HG02623 (cell line): ENCODE data around the gene KCNT2.

Source experiments
- ATAC-seq: cut with Tn5 transposase; IDR thresholded peaks from one replicate; pipeline ENCODE4 v1.9.1; 2021; ENCODE audit warnings: moderate library complexity; ENCODE audit not compliant: unreplicated experiment

KCNT2 gene

DNA sequence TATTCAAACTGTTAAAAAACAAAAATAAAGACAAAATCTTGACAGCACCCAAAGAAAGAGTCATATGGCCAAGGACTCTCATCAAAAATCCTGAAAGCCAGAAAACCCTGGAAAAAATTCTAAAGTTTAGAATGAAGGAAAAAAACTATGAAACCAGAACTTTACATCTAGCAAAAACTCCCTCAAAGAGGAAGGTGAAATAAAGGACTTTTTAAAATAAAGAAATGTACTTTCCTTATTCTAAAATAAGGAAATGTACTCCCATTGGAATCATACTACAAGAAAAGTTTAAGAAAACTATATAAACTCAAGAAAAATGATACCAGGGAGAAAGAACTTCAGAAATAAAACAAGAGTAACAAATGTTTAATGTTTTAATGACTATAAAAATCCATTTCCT is 206.3 kb downstream of the KCNT2 start:
- no peak for ATAC-seq

DNA sequence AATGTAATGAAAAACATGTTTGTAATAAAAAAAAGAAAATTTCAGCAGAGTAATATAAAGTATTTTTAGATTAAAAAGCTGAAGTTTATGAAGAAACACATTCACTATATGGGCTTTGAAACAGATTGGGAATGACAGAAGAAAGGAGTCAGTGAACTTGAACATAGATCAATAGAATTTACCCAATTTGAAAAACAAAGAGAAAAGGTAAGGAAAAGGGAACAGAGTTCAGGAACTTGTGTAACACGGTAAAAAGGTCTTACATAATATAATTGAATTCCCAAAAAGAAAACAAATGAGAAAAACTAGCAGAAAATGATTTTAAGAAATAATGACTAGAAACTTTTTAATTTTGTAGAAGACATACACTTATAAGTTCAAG is 206.8 kb downstream of the KCNT2 start:
- ATAC-seq: no peak

DNA sequence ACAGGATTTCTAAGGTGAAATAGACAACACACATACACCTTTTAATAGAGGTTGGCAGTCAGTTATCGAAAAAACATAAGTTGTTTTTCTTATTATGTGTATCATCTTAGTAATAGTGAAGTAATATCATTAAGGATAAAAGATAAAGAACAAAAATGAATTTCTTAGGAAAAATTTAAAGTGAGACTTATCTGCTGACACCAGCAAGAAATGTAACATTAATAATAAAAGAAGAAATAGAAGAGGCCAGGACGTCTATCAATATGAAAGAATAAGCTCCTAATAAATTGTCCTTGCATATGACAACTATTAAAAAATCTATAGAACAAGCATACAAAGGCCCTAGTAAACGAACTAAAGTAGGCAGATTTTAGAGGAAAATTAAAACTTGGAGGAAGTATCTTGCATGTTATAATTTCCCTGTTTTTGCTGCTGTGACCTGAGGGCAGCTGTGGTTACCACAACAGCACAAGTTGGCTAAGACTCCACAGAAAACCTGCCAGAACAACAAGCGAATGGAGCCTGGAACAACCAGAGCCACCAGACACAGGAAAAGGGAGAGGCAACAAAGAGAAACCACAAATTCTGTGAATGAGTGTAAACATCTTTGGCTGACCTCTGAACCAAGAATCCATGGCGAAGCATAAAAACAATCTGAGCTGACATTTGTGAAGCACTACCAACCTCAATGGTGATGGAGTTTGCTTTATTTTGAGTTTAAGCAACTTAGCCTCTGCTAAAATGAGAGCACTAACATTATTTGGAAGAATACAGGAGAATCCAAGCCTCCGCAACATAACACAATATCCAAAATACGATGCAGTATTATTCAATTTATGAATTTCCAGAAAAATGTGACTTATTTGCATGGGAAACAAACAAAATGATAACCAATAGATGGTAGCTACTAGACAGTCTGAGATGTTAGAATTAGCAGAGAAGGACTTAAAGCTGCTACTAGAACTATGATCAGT is 207.5 kb downstream of the KCNT2 start:
- no peak for ATAC-seq

DNA sequence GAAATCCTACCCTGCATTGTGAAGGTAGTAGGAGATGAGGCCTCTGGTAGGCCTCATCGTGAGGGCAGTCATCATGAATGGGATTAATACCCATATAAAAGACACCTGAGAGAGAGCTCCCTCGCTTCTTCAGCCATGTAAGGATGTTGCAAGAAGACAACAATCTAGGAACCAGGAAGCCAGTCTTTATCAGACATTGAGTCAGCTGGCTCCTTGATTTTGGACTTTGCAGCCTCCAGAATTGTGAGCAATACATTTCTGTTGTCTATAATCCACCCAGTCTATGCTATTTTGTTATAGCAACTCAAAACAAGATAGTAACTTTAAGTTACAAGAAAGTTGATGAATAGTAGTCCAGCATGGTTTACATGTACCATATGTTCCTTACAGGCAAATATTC is 208.5 kb downstream of the KCNT2 start:
- no peak for ATAC-seq

DNA sequence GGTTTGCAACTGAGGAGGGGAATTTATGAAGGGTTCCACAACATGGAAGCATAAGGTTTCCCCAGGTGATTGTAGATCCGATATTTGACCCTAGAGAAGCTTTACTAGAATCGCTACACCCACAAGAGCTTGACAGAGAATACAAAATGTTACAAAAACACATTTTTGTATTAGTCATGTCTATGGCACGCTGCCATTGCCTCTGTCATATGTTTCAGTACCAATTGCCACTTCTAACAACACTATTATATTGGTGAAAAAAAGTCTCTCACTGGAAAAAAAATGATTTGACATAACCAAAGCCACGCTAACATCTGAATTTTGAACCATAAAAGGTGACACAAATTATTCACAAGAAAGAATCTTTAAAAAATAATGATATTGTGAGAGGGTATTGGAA is 214.5 kb downstream of the KCNT2 start:
- ATAC-seq: no peak

DNA sequence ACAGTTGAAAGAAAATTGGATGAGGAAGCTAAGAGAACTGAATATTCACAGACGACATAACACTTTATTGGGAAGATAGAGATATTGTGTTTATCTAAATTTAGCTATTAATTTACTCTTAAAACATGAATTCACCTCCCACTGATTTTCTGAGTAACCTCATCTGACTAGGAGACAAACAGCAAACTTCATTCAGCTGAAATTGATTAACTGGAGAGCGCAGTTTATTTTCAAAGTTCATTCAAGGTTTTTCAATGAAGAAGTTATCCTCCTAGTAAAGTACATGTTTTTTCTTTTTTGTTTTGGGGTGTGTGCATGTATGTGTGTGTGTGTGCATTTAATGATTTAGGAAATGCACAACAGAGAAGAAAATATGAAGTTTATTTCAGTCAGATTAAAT is 215.0 kb downstream of the KCNT2 start:
- ATAC-seq: no peak

DNA sequence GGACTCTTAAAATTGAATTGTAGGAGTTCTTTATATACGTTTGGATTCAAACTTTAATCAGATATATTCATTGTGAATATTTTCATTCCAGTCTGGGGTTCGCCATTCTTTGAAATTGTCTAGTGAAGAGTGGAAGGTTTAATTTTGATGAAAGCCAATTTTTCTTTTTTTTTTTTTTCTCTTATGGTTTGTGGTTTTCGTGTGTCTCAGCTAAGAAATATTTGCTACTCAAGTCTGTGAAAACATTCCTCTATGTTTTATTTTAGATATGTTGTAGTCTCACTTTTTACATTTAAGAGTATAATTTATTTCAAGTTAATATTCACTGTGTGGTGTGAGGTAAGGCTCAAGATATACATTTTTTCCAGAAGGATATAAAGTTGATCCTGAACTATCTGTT is 220.5 kb downstream of the KCNT2 start:
- ATAC-seq: no peak

DNA sequence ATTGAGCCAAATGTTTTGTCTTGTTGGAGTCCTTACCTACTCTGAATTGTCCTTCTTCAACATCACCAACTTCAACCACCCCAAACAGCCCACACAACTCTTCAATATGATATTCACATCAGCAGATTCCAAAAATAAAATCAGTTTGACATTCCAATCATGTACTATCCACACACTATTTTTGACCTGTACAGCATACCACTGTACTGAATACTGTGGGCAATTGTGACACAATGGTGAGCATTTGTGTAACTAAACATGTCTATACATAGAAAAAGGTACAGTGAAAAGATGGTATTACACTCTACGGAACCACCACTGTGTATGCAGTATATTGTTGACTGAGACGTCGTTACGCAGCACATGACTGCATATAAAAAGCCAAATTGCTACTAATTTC is 223.1 kb downstream of the KCNT2 start:
- no peak for ATAC-seq

DNA sequence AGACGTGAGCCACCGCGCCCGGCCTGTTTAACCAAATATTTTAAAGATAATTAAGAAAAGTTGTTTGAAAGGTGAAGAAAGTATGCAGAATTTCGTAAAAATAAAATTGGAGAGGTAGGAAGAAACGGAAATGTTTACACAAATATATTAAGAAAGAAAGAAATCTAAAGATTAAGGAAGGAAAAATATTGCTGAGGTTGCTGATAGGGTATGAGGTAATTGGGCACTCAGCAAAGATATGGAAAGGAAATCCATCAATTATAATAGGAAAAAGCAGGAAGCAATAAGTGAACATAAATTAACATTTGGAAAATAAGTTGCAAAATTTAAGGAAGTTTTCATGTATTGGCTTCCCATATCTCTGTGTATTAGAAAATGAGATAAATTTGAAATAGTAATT is 225.9 kb downstream of the KCNT2 start:
- no peak for ATAC-seq

DNA sequence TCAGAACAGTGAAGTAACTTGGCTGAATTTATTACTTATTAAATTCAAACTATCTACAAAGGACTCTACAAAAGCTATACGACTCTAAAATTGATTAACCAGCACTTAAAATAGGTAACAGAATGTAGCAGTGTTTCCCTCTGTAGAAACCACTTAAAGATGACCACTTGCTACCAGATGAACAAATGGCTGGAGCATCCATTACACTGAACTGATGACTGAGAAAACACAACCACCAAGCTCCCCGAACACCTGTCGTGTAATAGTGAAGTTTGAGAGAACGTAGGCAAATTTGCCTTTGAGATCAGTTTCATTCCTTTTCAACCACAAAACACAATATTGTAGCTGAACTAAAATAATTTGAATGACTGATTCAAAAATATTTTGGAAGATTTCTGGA is 226.7 kb downstream of the KCNT2 start:
- ATAC-seq: no peak

DNA sequence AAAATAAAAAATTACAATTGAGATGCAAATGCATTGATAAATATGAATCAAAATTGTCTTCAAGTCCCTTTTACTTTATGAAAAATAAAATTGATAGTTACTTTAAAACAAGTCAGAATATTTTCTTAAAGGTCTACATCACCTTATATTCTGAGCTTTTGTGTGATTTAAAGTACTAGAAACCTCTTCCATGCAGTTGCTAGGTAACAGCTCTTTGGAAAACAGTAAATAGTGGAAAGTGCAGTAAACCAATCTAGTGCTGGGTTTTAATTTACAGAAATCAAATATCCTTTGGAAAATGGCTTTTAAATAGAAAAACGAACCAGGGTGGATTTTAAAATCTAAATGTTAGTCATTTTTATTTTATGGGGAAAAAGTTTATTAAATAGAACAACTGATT is 227.9 kb downstream of the KCNT2 start:
- ATAC-seq: no peak

DNA sequence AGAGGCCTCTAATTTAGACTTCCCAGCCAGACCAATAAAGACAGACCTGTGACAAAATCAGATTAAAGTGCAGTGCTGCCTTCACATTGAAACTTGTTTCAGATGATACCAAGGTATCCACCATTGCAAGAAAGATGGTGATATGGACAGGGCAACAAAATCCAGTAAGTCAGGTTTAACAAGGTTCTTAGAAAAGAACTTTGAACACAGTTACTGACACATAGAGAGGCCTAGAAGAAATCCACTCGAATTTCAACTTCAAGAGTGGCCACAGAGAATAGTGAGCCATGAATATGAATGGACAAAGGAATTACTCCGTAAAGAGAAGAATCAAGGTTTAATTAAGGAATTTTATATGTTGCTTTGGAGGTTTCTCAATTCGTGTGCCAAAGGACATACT is 230.4 kb downstream of the KCNT2 start:
- ATAC-seq: no peak

DNA sequence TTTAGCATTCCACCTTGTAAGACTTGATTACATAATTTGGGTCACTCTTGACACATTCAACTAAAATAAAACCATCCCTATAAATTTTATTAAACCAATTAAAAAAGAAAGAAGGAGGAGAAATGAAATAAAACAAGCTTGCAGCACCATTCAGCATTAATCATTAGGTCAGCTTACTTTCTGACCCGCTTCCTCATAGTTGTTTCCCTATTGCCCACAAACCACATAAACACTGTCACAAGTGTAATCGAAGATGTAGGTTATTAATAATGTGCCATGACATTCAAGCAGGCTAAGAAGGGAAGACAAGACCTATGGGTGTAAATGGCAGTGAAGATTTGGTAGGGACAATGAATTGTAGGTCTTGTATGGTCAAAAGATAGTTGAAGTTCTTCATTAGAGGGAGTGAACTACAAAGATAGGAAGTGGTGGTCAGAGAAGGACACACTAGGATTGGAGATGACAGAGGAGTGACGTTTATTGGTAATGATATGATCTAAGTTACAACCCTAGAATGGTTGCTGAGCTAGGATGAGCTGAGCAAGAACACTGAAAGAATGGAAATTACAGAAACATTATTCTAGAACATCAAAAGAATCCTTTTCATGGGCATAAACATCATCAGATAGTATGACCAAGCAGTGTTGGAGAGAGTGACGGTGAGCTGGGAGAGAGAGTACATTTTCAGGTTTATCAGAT is 231.5 kb downstream of the KCNT2 start:
- ATAC-seq: no peak

DNA sequence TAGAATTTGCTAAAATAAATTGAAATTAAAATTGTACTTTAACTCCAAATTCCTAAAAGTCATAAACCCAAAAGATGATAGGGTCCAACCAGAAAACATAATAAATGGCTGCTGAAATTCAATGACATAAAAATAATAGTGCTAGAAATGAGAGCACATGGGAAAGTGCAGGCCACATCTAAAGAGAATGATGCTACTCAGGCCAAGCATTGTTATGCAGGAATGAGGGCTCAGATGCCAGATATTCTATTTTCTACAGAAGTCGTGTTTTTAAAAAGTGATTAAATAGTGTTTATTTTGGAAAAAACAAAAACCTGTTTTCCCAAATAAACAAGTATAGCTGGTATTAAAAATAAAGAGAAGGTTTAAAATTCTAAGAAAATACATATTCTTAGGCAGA is 234.4 kb downstream of the KCNT2 start:
- no peak for ATAC-seq

DNA sequence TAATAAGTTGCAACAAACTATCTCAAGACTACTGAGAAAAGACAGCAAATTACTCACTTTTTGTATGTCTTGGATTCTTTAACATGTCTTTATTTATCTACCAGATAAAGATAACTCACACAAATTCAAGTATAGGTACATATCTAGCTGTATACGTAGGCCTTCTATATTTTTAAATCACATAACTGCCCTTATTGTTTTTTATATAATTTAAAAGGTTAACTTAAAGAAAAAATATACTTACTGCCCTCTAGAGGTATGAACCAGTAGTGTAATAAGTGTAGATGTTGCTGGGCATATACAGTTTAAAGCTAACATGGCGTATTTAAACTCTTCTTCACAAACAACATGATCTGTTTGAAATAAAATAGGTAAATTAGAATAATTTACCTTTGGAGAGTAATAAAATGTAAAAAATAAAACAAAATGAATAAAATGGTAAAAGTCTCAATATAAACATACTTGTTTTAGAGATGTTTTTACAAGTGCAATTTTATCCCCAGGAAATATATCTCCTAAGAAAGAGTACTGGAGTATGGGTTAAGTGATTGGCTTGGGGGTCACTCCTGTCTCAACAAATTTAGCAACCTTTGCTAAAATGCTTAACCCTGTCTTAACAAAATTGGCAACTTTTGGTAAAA is 235.2 kb downstream of the KCNT2 start:
- ATAC-seq: peak; percentile 85

DNA sequence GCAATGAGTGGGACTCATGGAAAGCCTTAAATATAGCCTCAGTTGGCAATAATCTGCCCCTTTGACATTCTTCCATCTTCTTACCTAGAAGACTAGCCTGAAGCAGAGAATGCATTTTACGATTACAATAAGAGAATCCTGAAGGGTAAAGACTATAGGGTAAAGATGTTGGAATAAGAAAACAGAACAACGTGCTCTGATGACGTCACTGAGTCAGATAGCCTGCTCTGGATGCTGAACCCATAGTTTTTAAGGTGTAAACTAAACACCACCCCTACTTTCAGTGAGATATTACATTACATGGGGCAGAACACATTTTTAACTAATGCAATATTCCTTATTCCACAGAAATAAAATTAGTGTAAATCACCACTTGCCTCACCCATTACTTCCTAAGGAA is 240.4 kb downstream of the KCNT2 start:
- no peak for ATAC-seq

DNA sequence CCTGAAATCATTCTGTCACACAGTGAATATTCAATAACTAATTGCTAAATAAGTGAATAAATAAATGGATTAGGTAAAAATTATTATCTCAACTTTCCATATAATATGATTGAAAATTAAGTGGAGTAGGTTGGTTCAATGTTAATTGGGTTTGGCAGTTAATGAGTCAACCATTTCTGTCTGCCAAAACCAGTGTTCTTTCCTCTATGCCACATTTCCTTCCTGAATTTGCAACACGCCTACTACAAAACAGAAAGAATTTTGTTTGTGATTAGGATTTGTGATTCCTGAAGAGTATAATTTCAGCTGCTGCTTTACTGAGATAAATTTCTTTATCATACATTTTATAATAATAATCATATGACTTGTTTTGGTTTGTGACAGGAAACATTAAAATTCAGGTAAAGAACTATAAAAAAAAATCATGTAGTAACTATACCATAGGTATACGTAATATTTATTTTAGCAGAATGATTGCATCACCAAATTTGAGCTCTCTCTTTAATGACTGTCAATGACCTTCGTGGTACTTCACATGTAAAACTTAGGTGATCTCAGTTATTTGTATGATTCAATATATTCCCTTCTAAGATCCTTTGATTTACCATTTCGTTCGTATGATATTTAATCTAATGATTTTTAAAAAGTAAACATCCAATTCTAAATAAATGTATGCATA is 241.3 kb downstream of the KCNT2 start:
- no peak for ATAC-seq

DNA sequence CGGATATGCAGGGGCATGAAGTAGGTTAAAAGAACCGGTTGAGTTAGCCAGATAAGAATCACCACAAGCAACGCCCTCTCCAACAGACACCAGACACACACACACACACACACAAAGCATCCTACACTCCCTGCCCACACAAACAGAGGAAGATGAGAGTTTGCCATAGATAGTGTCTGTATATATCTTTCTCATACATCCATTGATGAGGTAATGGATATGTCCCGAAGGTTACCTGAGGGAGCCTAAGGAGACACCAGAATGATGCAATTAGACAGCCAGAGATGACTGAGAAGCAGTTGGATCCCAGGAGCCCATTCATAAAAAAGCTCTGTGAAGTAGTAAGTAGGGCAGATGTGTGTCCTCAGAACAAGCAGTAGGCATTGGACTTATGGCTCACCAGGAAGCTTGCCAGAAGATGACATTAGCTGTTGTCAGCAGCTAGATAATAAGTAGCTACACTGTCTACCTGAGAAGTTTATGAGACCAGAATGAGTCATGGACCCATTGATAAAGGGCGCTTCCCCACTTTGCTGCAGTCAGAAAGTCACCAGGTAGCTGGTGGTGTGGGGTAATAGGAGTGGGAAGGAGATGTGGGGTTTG is 247.0 kb downstream of the KCNT2 start:
- no peak for ATAC-seq

DNA sequence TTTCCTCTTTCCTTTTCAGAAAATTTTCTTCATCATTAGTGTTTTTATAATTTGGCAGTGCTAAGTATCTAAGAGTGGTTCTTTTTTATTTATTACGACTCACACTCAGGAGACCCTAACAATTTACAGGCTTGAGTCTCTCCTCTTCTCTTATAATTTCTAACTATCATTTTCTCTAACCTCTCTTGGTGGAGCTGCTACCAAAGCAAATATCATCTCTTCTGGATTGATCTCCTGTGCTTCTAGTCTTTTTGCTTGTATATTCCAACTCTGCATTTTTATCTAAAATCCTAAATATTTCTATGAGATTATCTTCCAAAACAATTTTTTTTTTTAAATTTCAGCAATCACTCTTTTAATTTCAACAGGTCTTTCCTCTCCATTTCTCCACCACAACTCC is 250.3 kb downstream of the KCNT2 start:
- no peak for ATAC-seq

DNA sequence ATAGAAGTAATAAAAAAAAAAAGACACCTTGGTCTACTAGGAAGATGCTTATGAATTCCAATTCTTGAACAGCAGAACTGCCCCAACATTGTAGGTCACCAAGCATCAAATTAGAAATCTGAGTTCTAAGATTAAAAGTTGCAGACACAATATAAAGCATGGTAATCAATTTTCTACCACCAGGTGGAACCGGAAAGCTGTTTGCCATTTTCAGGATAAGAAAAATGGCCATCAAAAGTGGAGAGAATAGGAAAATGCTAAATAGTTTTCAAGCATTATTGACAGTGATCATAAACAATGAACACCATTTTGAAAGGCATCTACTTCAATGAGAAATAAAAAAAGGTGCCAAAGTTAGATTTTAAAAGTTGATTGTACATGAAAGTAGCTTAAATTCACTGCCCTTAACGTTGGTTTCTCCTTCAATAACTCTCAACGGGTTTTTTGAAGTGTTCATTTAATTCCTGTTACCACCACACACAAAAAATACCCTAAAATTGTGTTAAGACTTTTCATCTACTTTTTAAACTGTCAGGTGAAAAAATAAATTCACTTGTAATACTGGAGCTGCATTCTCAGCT is 252.9 kb downstream of the KCNT2 start:
- ATAC-seq: no peak

DNA sequence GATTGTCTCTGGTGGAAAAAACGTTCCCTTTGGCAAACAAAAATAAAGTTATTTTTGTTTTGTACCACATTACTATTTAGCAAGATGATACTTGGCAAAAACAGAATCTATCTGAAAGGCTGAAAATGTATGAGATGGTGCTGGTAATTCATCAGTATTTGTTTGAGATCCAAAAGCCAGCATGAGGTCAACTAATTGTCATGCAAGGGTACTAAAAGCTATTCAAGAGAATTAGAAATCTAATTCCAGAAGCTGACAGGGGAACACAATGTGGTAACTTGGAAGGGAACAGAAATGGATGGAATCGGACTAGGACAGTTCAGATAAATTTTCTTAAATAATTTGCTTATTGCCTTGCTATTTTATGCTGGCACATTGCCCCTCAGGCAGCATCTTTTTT is 263.8 kb downstream of the KCNT2 start:
- no peak for ATAC-seq
